IMR-90 (cell line): ENCODE results near the gene CYP4F3. TPM values are rescaled to one million over a fixed set of nuclear protein-coding genes. Genes with fewer than 3 reads are reported as not detected.

Source experiments
- ATAC-seq: fragments of 200-7000 bp; cut with Tn5 transposase; 2 replicates; pipeline ENCODE4 v1.9.1; 2020; ENCODE audit warnings: low read depth, mild to moderate bottlenecking, moderate library complexity
- BruUV-seq: library from RNA; stranded (reverse); fragments of 400-500 nt; replicated peaks from 2 replicates; lab custom pipeline; 2021; lab: Mats Ljungman, UMichigan
- CTCF ChIA-PET: fragments of 300-600 bp; formaldehyde crosslinking; extraction: SDS; loops from one replicate; lab custom pipeline; 2021; ENCODE audit warnings: antibody characterized with exemption; lab: Yijun Ruan, JAX
- POLR2A ChIA-PET: fragments of 300-600 bp; sonication (Branson Sonifier 250); formaldehyde crosslinking; loops from one replicate; lab custom pipeline; 2022; ENCODE audit warnings: antibody characterized with exemption; ENCODE audit not compliant: unreplicated experiment; lab: Charles Lee
- DNase-seq: peaks from one replicate; pipeline ENCODE4 v3.0.0; 2013
- H2AFZ ChIP-seq: replicated peaks from 2 replicates; pipeline ENCODE3; 2013; ENCODE audit warnings: low read length, mild to moderate bottlenecking; ENCODE audit not compliant: poor library complexity
- H2AK5ac ChIP-seq: 2 replicates; pipeline ENCODE4 v1.6.1; 2013; ENCODE audit warnings: low read depth, low read length, inconsistent platforms
- H2AK9ac ChIP-seq: replicated peaks from 2 replicates; pipeline ENCODE3; 2013; ENCODE audit warnings: mild to moderate bottlenecking, low read depth, low read length, moderate library complexity; ENCODE audit not compliant: poor library complexity
- H2BK120ac ChIP-seq: 2 replicates; pipeline ENCODE4 v1.6.1; 2013; ENCODE audit warnings: low read depth, low read length, inconsistent platforms
- H2BK15ac ChIP-seq: 3 replicates; pipeline ENCODE4 v1.6.1; 2013; ENCODE audit warnings: low read depth, low read length, inconsistent platforms
- H2BK20ac ChIP-seq: 2 replicates; pipeline ENCODE4 v1.6.1; 2013; ENCODE audit warnings: low read depth, mild to moderate bottlenecking, inconsistent platforms, low read length, moderate library complexity
- H2BK5ac ChIP-seq: 2 replicates; pipeline ENCODE4 v1.6.1; 2013; ENCODE audit warnings: mild to moderate bottlenecking, low read depth, low read length, inconsistent platforms; ENCODE audit not compliant: poor library complexity, severe bottlenecking
- H3K14ac ChIP-seq: replicated peaks from 2 replicates; pipeline ENCODE4 v1.6.1; 2013; ENCODE audit warnings: low read depth, low read length, inconsistent platforms
- H3K18ac ChIP-seq: 2 replicates; pipeline ENCODE4 v1.6.1; 2013; ENCODE audit warnings: low read depth, low read length, control low read depth
- H3K23ac ChIP-seq: 2 replicates; pipeline ENCODE4 v1.6.1; 2013; ENCODE audit warnings: low read depth, low read length, inconsistent platforms
- H3K27ac ChIP-seq: 2 replicates; pipeline ENCODE4 v1.5.1; 2013; ENCODE audit warnings: mild to moderate bottlenecking, control low read depth, low read length; ENCODE audit not compliant: insufficient read depth
- H3K27me3 ChIP-seq: 2 replicates; pipeline ENCODE4 v1.6.1; 2013; ENCODE audit warnings: low read length; ENCODE audit not compliant: control insufficient read depth, insufficient read depth
- H3K36me3 ChIP-seq: 2 replicates; pipeline ENCODE4 v1.6.1; 2013; ENCODE audit warnings: low read length, mixed read lengths; ENCODE audit not compliant: control insufficient read depth, insufficient read depth
- H3K4ac ChIP-seq: 2 replicates; pipeline ENCODE4 v1.6.1; 2013; ENCODE audit warnings: low read depth, low read length, inconsistent platforms
- H3K4me1 ChIP-seq: 2 replicates; pipeline ENCODE4 v1.6.1; 2013; ENCODE audit warnings: low read length, mixed read lengths; ENCODE audit not compliant: control insufficient read depth, insufficient read depth
- H3K4me2 ChIP-seq: 2 replicates; pipeline ENCODE4 v1.6.1; 2013; ENCODE audit warnings: low read depth, mild to moderate bottlenecking, control low read depth, low read length, moderate library complexity
- H3K4me3 ChIP-seq: 2 replicates; pipeline ENCODE4 v1.5.1; 2013; ENCODE audit warnings: low read depth, mild to moderate bottlenecking, control low read depth, low read length, moderate library complexity; ENCODE audit not compliant: insufficient read depth
- H3K56ac ChIP-seq: 2 replicates; pipeline ENCODE4 v1.6.1; 2013; ENCODE audit warnings: low read length, inconsistent platforms; ENCODE audit not compliant: insufficient read depth; ENCODE audit errors: extremely low read depth
- H3K79me1 ChIP-seq, 2 experiments: 2 replicates each; pipeline ENCODE4 v1.6.1; 2013; ENCODE audit warnings: low read length in 2 of 2, inconsistent platforms in 1 of 2, low read depth in 1 of 2
- H3K9ac ChIP-seq: 2 replicates; pipeline ENCODE4 v1.6.1; 2013; ENCODE audit warnings: low read depth, low read length, control low read depth
- H3K9me1 ChIP-seq: 2 replicates; pipeline ENCODE4 v1.6.1; 2013; ENCODE audit warnings: low read length, inconsistent platforms; ENCODE audit not compliant: insufficient read depth
- H3K9me3 ChIP-seq: 2 replicates; pipeline ENCODE4 v1.6.1; 2013; ENCODE audit warnings: low read length; ENCODE audit not compliant: control insufficient read depth, insufficient read depth
- H4K20me1 ChIP-seq: 2 replicates; pipeline ENCODE4 v1.6.1; 2013; ENCODE audit warnings: low read length, inconsistent platforms; ENCODE audit not compliant: insufficient read depth
- H4K5ac ChIP-seq: 2 replicates; pipeline ENCODE4 v1.6.1; 2013; ENCODE audit warnings: mild to moderate bottlenecking, low read depth, low read length, control low read depth
- H4K8ac ChIP-seq, 2 experiments: 2 replicates each; pipeline ENCODE4 v1.6.1; 2013; ENCODE audit warnings: low read depth in 2 of 2, low read length in 2 of 2, control low read depth in 1 of 2, inconsistent platforms in 1 of 2
- H4K91ac ChIP-seq: 2 replicates; pipeline ENCODE4 v1.6.1; 2013; ENCODE audit warnings: low read depth, low read length, inconsistent platforms; ENCODE audit not compliant: insufficient read depth
- RAD21 ChIP-seq: IDR thresholded peaks from 2 replicates; pipeline ENCODE4 v1.6.1; 2012; ENCODE audit warnings: low read length, improper control_type of control experiment
- USF2 ChIP-seq: fragments of 150-350 bp; IDR thresholded peaks from 2 replicates; pipeline ENCODE4 v1.6.1; 2017; ENCODE audit warnings: mild to moderate bottlenecking, antibody characterized with exemption, low read length, low read depth
- WGBS, 2 experiments: methylation state at CpG; one replicate each; pipeline versions ENCODE4 v1.1.5 to v1.1.7; 2013; ENCODE audit warnings: missing lambda C conversion rate in 2 of 2; ENCODE audit not compliant: insufficient read length in 1 of 2; ENCODE audit errors: extremely low coverage in 2 of 2; 5-methylcytosine and 5-hydroxymethylcytosine counted together
- dilution Hi-C: fragments of 300-500 bp; cut with HindIII; formaldehyde crosslinking; loops from one replicate; pipeline ENCODE4 v1.14.3; 2018; ENCODE audit warnings: low sequenced_read_pairs; ENCODE audit not compliant: unreplicated experiment
- in situ Hi-C: fragments of 300-500 bp; cut with MboI; formaldehyde crosslinking; loops from 3 replicates; pipeline ENCODE4 v1.14.3; 2019; ENCODE audit warnings: low sequenced_read_pairs, inconsistent platforms, mixed read lengths
- intact Hi-C: fragments of 100-400 bp; cut with micrococcal nuclease; formaldehyde crosslinking; loops from 2 replicates; pipeline ENCODE4 v1.10.0; 2022
- microRNA-seq, 2 experiments: library from miRNA; stranded (forward) in 1 of 2; unstranded in 1 of 2; fragments of 10-50 nt in 1 of 2; fragments of <30 nt in 1 of 2; gene quantifications in 1 of 2; microRNA quantifications in 1 of 2; one replicate each; pipeline versions ENCODE3 to v1.1.0; 2013 to 2020; ENCODE audit not compliant: insufficient read depth in 1 of 2, insufficient read length in 1 of 2, unreplicated experiment in 1 of 2
- polyA plus RNA-seq, 3 experiments: library from polyadenylated mRNA; depleted of rRNA; stranded (reverse); fragments of >200 nt; gene quantifications; 2 replicates each; pipeline ENCODE4 v1.2.3, GENCODE V29; 2012; ENCODE audit warnings: low replicate concordance in 1 of 3
- small RNA-seq, 5 experiments: library from RNA; depleted of rRNA; stranded (forward); fragments of <200 nt; gene quantifications; one replicate each; pipeline ENCODE3, GENCODE V24; 2012
- total RNA-seq: library from RNA; depleted of rRNA; stranded (reverse); fragments of >200 nt; gene quantifications from 2 replicates; pipeline ENCODE4 v1.2.3, GENCODE V29; 2012; rRNA removed

Gene CYP4F3
- total and polyA plus RNA-seq, 2 of the 4 experiments (the other 2 are of a cell fraction), result not detected

- Histone ChIP-seq H3K36me3 (no peaks in the 10 kb centered on the region), H3K27ac (no peak overlapping the region), H4K5ac (no peak overlapping the region), H4K20me1 (no peaks in the 10 kb centered on the region), H3K4ac (no peak overlapping the region), H3K23ac (no peak overlapping the region), H2AK9ac (no peak overlapping the region), H3K79me1 (no peaks in the 10 kb centered on the region), H3K14ac (no peak overlapping the region), H2BK120ac (no peak overlapping the region), H3K56ac (no peak overlapping the region), H2AK5ac (no peak overlapping the region), H3K9me1 (no peaks in the 10 kb centered on the region), H3K4me3 (no peak overlapping the region), H2AFZ (no peak overlapping the region), H2BK5ac (no peak overlapping the region), H3K18ac (no peak overlapping the region), H3K9me3 (peaks cover 14% of the 10 kb centered on the region; the same call in 1 of the 2 replicates), H3K27me3 (no peaks in the 10 kb centered on the region), H4K91ac (no peak overlapping the region), H2BK20ac (no peak overlapping the region), H3K9ac (no peak overlapping the region), H3K4me1 (no peaks in the 10 kb centered on the region), H3K4me2 (no peak overlapping the region), H4K8ac (no peak overlapping the region), H2BK15ac (no peak overlapping the region)
- ChIA-PET CTCF (no interaction called here), POLR2A (no interaction called here)
- ATAC-seq (no peak), DNase-seq (no peak)
- in situ Hi-C loops (no loop called here), dilution Hi-C loops (no loop called here), intact Hi-C loops (no loop called here)
- no TSS peak for BruUV-seq
- no CpG with 5 or more reads among the region's 7 CpGs for WGBS, 2 experiments
- TF ChIP-seq USF2 (no peak), RAD21 (no peak)
Observed at GRCh38 chr19:15702534-15702930, 61.8 kb downstream of the CYP4F3 start.

Small RNAs within 50 kb of the gene (microRNA-seq; reads per million reads assigned to microRNA genes)
- not detected for gene AD000091.1 (ENCODE audit: insufficient read depth, insufficient read length)

Small RNAs within 50 kb of the gene (small RNA-seq; reads per million reads assigned to genes)
- 0 reads per million in 5 experiments for gene AD000091.1

Other genes with a start within 250 kb of the CYP4F3 start
- 40.8 and 44.6 TPM in 2 replicates for gene AKAP8L, start 221.9 kb upstream of the CYP4F3 start, total RNA-seq
- 41.0 and 43.1 TPM in 2 replicates for gene AKAP8L, start 221.9 kb upstream of the CYP4F3 start, polyA plus RNA-seq (2012; rRNA removed)
- 0.90 and 1.1 TPM in 2 replicates for gene WIZ, start 190.9 kb upstream of the CYP4F3 start, total RNA-seq
- gene WIZ, start 190.9 kb upstream of the CYP4F3 start, polyA plus RNA-seq (2012; rRNA removed), result 27.1 and 31.6 TPM in 2 replicates
- gene RASAL3, start 176.4 kb upstream of the CYP4F3 start, total RNA-seq, result not detected in 2 replicates
- gene RASAL3, start 176.4 kb upstream of the CYP4F3 start, polyA plus RNA-seq (2012; rRNA removed), result 0.07 TPM in 1 of 2 replicates, not detected in the other
- not detected in 2 replicates for gene PGLYRP2, start 161.4 kb upstream of the CYP4F3 start, total RNA-seq
- gene PGLYRP2, start 161.4 kb upstream of the CYP4F3 start, polyA plus RNA-seq (2012; rRNA removed), result not detected in 2 replicates
- not detected in 2 replicates for gene CYP4F22, start 132.4 kb upstream of the CYP4F3 start, total RNA-seq
- not detected in 2 replicates for gene CYP4F22, start 132.4 kb upstream of the CYP4F3 start, polyA plus RNA-seq (2012; rRNA removed)
- not detected in 2 replicates for gene CYP4F8, start 25.7 kb upstream of the CYP4F3 start, total RNA-seq
- not detected in 2 replicates for gene CYP4F8, start 25.7 kb upstream of the CYP4F3 start, polyA plus RNA-seq (2012; rRNA removed)
- gene CYP4F12, start 32.2 kb downstream of the CYP4F3 start, total RNA-seq, result not detected in 2 replicates
- gene CYP4F12, start 32.2 kb downstream of the CYP4F3 start, polyA plus RNA-seq (2012; rRNA removed), result not detected in 2 replicates
- gene OR10H2, start 87.1 kb downstream of the CYP4F3 start, total RNA-seq, result not detected in 2 replicates
- gene OR10H2, start 87.1 kb downstream of the CYP4F3 start, polyA plus RNA-seq (2012; rRNA removed), result not detected in 2 replicates
- gene OR10H3, start 97.1 kb downstream of the CYP4F3 start, total RNA-seq, result not detected in 2 replicates
- not detected in 2 replicates for gene OR10H3, start 97.1 kb downstream of the CYP4F3 start, polyA plus RNA-seq (2012; rRNA removed)
- gene OR10H5, start 146.8 kb downstream of the CYP4F3 start, total RNA-seq, result not detected in 2 replicates
- not detected in 2 replicates for gene OR10H5, start 146.8 kb downstream of the CYP4F3 start, polyA plus RNA-seq (2012; rRNA removed)
- not detected in 2 replicates for gene OR10H1, start 174.8 kb downstream of the CYP4F3 start, total RNA-seq
- gene OR10H1, start 174.8 kb downstream of the CYP4F3 start, polyA plus RNA-seq (2012; rRNA removed), result not detected in 2 replicates